DOHH2 (cell line): ENCODE measurements around the gene CCDC78.

ENCODE experiments used
- H3F3A ChIP-seq: fragments of 200-600 bp; sonication (generic), shearing (Covaris generic); 2 replicates; pipeline ENCODE4 v1.6.0; 2016; ENCODE audit warnings: antibody characterized with exemption, mild to moderate bottlenecking; ENCODE audit not compliant: control insufficient read depth, insufficient read depth
- H3K27ac ChIP-seq: fragments of 200-600 bp; sonication (generic); 2 replicates; pipeline ENCODE4 v1.5.1; 2014; ENCODE audit warnings: low read depth, mild to moderate bottlenecking, low read length, moderate library complexity
- H3K27me3 ChIP-seq: fragments of 200-600 bp; sonication (generic); 2 replicates; pipeline ENCODE4 v1.6.1; 2014; ENCODE audit warnings: mild to moderate bottlenecking, low read length, mixed read lengths; ENCODE audit not compliant: control insufficient read depth
- H3K36me3 ChIP-seq: fragments of 200-600 bp; sonication (generic); 2 replicates; pipeline ENCODE4 v1.6.1; 2014; ENCODE audit warnings: mild to moderate bottlenecking, low read length, moderate library complexity, mixed read lengths; ENCODE audit not compliant: control insufficient read depth
- H3K4me1 ChIP-seq: fragments of 200-600 bp; sonication (generic); 2 replicates; pipeline ENCODE4 v1.6.1; 2014; ENCODE audit warnings: mild to moderate bottlenecking, low read length, mixed read lengths; ENCODE audit not compliant: control insufficient read depth
- H3K4me2 ChIP-seq: fragments of 200-600 bp; sonication (generic); 2 replicates; pipeline ENCODE4 v1.6.0; 2014; ENCODE audit warnings: mild to moderate bottlenecking, low read length, moderate library complexity
- H3K4me3 ChIP-seq: fragments of 200-600 bp; sonication (generic); 2 replicates; pipeline ENCODE4 v1.5.1; 2014; ENCODE audit warnings: mild to moderate bottlenecking, low read length, mixed read lengths
- H3K79me2 ChIP-seq: fragments of 200-600 bp; sonication (generic); 2 replicates; pipeline ENCODE4 v1.6.1; 2014; ENCODE audit warnings: mild to moderate bottlenecking, low read length, mixed read lengths; ENCODE audit not compliant: control insufficient read depth
- H3K9me2 ChIP-seq: fragments of 200-600 bp; sonication (generic); replicated peaks from 2 replicates; pipeline ENCODE4 v1.6.1; 2014; ENCODE audit warnings: mild to moderate bottlenecking, low read length, mixed read lengths; ENCODE audit not compliant: control insufficient read depth
- H3K9me3 ChIP-seq: fragments of 200-600 bp; sonication (generic); 2 replicates; pipeline ENCODE4 v1.6.1; 2014; ENCODE audit warnings: antibody characterized with exemption, low read length, mixed read lengths; ENCODE audit not compliant: control insufficient read depth, insufficient read depth
- H4K20me1 ChIP-seq: fragments of 200-600 bp; sonication (generic); 2 replicates; pipeline ENCODE4 v1.6.0; 2014; ENCODE audit warnings: low read depth, mild to moderate bottlenecking, antibody characterized with exemption, low read length, moderate library complexity; ENCODE audit not compliant: control insufficient read depth, insufficient read depth
- CTCF ChIP-seq: fragments of 200-600 bp; sonication (generic); IDR thresholded peaks from one replicate; pipeline ENCODE4 v1.5.1; 2014; ENCODE audit warnings: antibody characterized with exemption, mild to moderate bottlenecking, low read depth, low read length; ENCODE audit not compliant: poor library complexity, severe bottlenecking
- EZH2phosphoT487 ChIP-seq: fragments of 200-600 bp; sonication (generic); IDR thresholded peaks from 2 replicates; pipeline ENCODE4 v1.6.1; 2017; ENCODE audit warnings: borderline replicate concordance, mild to moderate bottlenecking, antibody characterized with exemption, low read length, moderate library complexity, mixed read lengths

Gene CCDC78

GRCh38 chr16:736936-737481 lies 10.8 kb upstream of the CCDC78 start:
- H3K36me3 ChIP-seq, result peaks cover 78% of the 10 kb centered on the region
- peaks cover 44% of the 10 kb centered on the region for H3K79me2 ChIP-seq
- H3K4me2 ChIP-seq, result peak overlapping the region; percentile 100
- peaks cover 15% of the 10 kb centered on the region for H3F3A ChIP-seq
- no peaks in the 10 kb centered on the region for H3K27me3 ChIP-seq
- H3K9me3 ChIP-seq, result no peaks in the 10 kb centered on the region
- H4K20me1 ChIP-seq, result no peaks in the 10 kb centered on the region
- peaks cover 74% of the 10 kb centered on the region for H3K4me1 ChIP-seq
- H3K4me3 ChIP-seq, result peak overlapping the region; percentile 96
- TF ChIP-seq EZH2phosphoT487, result no peak
- TF ChIP-seq CTCF, result no peak
- no peaks in the 10 kb centered on the region for H3K9me2 ChIP-seq
- H3K27ac ChIP-seq, result peak overlapping the region; percentile 100

GRCh38 chr16:735982-736453 lies 9.8 kb upstream of the CCDC78 start:
- Histone ChIP-seq H3K4me3 (peak overlapping the region; percentile 96), H3K79me2 (peaks cover 44% of the 10 kb centered on the region), H4K20me1 (no peaks in the 10 kb centered on the region), H3K27me3 (no peaks in the 10 kb centered on the region), H3K36me3 (peaks cover 87% of the 10 kb centered on the region), H3K9me2 (no peaks in the 10 kb centered on the region), H3K4me1 (peaks cover 77% of the 10 kb centered on the region), H3K9me3 (no peaks in the 10 kb centered on the region), H3K27ac (peak overlapping the region; percentile 100), H3K4me2 (peak overlapping the region; percentile 100), H3F3A (peaks cover 15% of the 10 kb centered on the region)
- TF ChIP-seq EZH2phosphoT487 (no peak), CTCF (no peak)

GRCh38 chr16:734981-735881 lies 9.0 kb upstream of the CCDC78 start:
- peak overlapping the region; percentile 100 for H3K27ac ChIP-seq
- no peaks in the 10 kb centered on the region for H4K20me1 ChIP-seq
- H3K79me2 ChIP-seq, result peaks cover 39% of the 10 kb centered on the region
- peak overlapping the region; percentile 100 for H3K4me2 ChIP-seq
- no peaks in the 10 kb centered on the region for H3K27me3 ChIP-seq
- H3K36me3 ChIP-seq, result peaks cover 90% of the 10 kb centered on the region
- peaks cover 15% of the 10 kb centered on the region for H3F3A ChIP-seq
- 0 out of 2 replicates have a peak overlapping the region, but pooled peaks have one; percentile 96 for H3K4me3 ChIP-seq
- peaks cover 78% of the 10 kb centered on the region for H3K4me1 ChIP-seq
- H3K9me3 ChIP-seq, result no peaks in the 10 kb centered on the region
- TF ChIP-seq CTCF, result no peak
- TF ChIP-seq EZH2phosphoT487, result no peak
- no peaks in the 10 kb centered on the region for H3K9me2 ChIP-seq
